GM19324 (cell line): ENCODE data around the gene RGR.

Experiments
- ATAC-seq: cut with Tn5 transposase; IDR thresholded peaks from one replicate; pipeline ENCODE4 v1.9.1; 2021; ENCODE audit warnings: mild to moderate bottlenecking, moderate library complexity; ENCODE audit not compliant: unreplicated experiment, low FRiP score

RGR gene

GRCh38 chr10:84293171-84293570 lies 48.3 kb downstream of the RGR start:
- no peak for ATAC-seq

DNA sequence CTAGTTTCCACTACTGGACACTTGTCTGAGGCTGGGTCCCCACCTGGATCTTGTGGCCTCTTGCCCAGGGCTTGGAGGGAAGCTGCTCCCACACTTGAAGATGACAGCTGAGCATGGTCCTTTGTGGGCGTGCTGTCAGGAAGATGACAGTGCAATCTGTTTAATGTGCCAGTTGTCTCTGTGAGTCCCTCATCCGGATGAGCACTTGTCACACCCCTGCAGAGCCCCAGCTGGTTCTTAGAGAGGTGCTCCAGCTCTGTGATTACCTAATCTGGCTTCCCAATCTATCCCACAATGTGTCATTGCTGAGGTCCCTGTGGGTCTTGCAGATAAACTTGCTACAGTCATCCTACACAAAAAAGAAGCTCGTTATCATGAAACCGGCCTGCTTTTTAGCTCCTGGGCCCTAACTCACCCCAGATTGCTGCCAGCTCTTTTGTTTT lies 48.7 kb downstream of the RGR start:
- no peak for ATAC-seq

- ATAC-seq: peak; percentile 43
Observed at GRCh38 chr10:84294766-84295447, 50.1 kb downstream of the RGR start.

- ATAC-seq: no peak
Observed at GRCh38 chr10:84296091-84296981, 51.5 kb downstream of the RGR start.

DNA sequence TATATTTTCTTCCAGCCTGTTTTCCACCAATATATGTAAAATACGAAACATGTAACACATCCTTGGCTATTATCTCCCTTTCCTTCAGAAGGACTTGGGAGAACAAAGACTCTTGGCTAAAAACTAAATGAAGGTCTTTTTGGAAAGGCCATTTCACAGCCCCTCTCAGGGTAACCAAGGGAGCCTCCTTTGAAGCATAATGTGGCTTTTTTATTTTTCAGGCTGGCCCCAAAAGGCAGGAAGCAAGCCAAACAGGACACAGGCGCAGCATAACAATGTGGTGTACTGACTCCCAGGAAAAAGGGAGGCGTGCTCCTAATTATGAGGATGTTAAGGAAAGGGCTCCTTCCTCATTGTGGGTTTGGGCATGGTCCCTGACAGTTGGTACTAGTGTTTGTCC lies 53.2 kb downstream of the RGR start:
- ATAC-seq: no peak

- no peak for ATAC-seq
Observed at GRCh38 chr10:84302223-84302622, 57.4 kb downstream of the RGR start.

DNA sequence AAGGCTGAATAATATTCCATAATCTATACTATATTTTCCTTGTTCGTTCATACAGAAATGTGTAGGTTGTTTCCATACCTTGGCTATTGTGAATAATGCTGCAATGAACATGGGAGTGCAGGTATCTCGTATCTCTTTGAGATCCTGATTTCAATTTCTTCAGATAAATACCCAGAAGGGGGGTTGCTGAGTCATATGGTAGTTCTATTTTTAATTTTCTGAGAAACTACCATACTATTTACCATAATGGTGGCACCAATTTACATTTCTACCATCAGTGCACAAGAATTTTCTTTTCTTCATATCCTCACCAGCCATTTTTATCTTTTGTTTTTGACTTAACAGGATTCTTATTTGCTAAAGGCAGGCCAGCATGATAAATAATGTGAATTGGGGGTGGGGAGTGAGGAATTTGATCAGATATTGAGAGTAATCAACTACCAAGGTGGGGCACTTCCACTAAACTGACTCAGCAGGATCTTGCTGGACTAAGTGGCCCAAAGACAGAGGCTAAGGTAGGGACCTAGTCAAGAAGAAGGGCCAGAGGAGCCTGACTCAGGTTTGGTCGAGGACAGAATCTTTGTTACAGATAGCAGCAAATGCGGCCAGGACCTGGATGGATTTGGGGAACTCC lies 62.0 kb downstream of the RGR start:
- ATAC-seq: no peak

GRCh38 chr10:84308021-84308420 lies 63.2 kb downstream of the RGR start:
- no peak for ATAC-seq

GRCh38 chr10:84308481-84309304 lies 63.8 kb downstream of the RGR start:
- no peak for ATAC-seq
